DLD1 (cell line): Measurements from ENCODE around the gene SFI1.
"Not testable (repeated sequence)": the region's sequence is repeated elsewhere in the genome, so short reads cannot be mapped to it uniquely, and the experiment has no call there.

Experiments used
- in situ Hi-C: cut with HindIII; loops from 2 replicates; pipeline ENCODE4 v1.10.0; 2017; ENCODE audit warnings: low sequenced_read_pairs

Gene SFI1

DNA sequence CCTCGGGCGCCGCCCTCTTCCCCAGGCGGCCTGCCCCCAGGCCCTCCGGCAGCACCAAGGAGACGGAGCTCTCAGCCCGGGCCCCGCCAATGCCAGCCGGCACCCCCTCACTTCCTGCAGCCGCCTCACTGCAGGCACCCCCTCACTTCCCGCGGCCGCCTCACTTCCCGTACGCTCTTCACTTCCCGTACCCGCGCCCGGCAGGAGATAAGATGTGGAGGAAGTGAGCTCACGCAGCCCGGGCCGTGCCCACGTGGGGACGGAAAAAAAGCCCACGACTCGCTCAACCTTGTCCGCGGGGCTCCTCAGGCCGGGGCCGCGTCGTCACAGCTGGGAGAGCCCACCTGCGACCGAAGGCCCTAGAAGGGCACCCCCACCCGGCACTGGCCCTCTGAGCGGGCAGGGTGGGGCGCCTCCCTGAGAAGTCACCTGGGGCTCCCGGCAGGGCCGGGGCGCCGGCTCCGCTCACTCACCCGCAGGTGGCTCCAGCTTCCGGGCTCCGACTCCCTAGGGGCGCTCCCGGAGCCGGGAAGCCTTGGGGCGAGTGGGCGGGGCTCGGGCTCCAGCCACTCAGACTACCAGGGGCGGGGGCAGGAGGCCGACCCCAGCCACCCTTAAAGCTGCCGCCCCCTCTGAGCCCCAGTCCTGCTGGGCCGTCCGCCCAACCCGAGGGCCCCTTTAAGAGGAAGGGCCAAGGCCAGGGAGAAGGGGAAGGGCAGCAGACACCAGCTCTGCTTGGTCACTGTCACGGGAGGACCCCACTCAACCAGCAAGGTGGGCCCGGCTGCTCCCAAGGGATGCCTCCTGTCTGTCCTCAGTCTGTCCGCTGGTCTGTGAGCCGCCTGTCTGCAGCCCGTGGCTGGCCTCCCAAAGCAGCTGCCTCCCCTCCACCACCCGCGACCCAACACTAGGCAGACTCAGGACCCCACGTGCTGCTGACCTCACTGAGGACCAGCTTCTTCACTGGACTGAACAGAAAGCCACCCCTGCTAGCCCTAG lies 134.3 kb downstream of the SFI1 start:
- in situ Hi-C loops = no loop called here

DNA sequence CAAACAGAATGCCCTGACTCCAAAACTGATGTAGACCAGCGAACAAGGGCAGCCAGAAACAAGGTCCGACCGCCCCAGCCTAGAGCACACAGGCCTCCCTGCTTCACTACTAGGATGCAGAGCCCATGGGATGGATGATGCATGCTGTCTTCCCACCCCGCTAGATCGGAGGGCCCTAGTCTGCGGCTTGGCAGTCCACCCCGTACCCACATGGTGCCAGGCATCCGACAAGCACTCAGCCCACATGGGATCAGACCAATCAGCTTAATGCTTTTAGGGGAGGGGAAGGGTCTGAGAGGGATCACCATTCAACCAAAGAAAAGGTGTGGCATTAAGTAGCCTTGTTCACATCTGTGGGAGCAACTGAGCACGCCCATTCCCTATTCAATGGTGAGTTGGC lies 135.1 kb downstream of the SFI1 start:
- in situ Hi-C loops = no loop called here

DNA sequence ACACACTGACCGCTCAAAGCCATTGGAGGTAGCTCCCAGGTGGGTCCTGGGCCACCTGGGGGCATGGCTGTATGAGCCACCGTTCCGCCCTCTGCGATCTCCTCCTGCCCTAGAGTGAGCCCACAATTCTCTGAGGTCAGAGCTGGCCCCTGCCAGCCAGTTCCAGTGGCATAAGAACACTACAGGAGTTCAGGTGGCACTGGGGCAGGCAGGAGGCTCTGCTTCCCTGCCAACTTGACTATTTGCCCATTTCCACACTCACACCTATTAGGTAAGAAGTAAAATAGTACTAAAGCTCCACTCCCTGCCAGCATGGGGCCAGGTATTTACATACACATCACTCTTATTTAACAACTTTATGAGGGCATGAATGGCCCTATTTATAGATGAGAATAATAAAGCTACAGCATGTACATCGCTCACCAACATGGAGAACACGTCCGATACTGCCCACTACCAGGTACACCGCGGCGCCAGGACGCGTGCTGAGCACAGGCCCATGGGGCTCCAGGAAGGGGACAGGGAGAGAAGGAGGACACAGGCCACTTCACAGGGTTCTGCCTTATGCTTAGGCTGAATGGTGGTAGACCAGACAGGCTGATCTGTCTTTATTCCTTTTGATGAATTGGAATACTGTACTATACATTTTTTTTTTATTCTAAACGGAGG lies 139.4 kb downstream of the SFI1 start:
- in situ Hi-C loops = no loop called here

DNA sequence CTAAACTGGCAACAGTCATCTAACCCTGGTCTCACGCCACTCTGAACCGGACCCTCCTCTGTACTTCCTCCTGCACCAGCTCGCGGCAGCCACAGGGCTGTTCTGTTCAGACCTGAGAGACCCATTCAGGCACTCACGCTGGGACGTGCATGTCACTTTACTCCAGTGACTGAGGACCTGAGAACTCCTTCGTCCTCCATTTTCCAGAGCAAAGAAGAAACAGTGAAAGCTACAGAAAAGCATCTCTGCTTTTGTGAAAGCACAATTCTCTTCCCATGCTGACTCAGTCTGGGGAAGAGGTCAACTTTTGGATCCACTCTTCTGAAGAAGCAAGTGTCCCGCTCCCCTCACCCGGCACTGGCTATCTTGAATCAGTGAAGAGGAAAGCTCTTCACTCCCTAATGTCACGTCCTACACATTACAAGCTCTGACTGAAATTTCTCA lies 141.1 kb downstream of the SFI1 start:
- in situ Hi-C loops = no loop called here

DNA sequence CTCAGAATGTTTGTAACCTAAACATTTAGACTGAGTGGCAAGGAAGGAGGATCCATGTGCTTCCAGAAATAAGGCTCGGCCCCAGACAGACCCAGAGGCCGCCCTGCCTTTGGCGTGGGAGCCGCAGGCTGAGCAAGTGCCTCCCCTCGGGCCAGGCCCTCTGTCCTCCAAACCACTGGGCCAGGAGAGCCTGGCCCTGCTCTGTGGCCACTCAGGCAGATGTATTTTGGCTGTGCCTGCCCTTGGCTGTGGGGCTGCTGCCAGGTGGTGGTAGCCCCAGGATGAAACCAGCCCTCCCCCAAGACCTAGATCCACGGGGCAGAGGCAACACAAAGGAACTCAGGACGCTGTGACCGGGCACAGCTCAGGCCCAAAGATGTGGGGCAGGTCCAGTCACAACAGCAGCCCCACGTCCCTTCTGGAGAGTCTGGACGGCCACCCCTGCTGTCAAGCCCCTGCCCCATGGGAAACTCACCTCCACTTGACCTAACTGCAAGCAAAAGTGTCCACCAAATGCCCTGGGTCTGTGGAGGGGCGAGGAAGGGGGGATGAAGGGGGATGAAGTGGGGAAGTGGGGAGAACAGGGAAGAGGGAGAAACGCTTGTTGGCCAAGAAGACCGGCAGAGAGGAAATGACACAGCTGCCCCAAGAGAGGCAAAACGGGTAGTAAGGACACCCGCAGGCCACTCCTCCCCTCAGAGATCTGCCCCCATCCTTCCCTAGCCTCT lies 141.7 kb downstream of the SFI1 start:
- in situ Hi-C loops = no loop called here

DNA sequence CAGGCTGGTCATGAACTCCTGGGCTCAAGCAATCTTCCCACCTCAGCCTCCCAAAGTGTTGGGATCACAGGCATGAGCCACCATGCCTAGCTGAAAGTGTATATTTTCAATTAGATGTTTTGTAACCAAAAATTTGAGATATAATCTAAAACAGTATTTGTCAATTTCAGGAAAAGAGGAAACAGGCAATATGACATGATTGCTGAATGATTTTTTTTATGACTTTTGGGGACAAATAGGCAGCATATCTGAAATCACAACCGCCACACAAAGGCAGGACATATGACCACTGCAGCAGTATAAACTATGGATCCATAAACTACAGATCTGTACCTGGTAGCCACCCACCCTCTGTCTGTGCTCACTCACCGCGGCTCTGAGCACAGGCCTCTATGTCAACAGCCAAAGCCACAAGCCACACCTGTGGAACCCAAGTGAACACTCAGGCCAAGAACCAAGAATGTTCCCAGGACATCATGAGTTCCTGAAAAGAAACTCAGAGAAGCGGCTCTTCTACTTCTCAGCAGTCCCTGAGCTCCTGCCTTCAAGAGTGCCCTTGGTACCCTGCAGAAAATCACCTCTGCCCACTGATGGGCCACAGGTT lies 143.2 kb downstream of the SFI1 start:
- in situ Hi-C loops = no loop called here

DNA sequence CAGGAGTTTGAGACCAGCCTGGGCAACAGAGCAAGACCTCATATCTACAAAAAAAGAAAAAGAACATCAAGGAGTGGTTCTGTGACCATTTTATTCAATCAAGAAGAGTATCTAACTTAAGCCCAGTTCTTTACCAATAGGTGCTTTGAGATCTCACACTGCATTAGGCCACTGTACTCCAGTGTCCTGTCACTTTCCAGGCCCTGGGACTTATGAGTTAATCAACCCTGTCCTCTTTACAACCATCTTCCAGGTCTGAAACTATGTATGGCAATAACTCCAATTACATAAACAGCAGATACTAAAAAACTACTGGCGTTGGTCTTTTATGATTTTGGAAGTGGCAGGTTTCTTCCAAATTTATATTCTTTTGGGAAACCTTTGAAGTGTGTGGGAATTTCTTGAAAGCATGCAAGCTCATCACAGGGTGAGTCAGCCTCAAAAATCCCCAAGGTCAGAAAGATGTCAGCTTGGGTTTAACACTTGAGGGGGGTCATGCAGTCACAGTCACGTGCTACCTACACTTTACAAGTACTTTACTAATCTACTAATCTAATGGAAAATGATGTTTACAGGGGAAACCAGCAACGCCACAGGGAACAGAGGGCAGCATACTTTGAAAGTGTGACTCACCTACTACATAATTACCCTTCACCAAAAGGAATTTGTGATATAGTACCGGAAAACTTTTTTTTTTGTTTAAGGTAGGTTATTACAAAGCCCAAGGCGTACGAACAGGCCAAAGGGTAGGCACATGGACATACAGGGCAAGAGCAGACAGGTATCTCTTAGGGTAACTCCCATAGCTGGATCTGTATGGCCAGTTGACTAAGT lies 150.1 kb downstream of the SFI1 start:
- in situ Hi-C loops = no loop called here

DNA sequence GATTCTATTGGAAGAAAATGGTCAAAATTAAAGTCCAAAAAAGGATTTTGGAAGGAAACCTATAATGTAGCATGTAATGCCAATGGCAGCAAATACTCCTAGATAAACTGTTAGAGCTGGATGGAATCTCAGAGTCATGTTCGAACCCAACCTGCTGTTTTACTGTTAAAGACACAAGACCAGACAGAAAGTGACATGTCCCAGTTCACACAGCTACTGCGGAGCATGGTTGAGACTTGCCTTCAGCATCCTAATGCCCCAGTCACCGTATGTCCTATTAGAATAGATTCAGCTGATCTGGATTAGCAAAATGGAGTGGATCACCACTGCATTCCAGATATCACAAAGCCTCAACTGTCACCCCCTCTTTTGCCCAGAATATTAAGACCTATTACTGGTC lies 150.7 kb downstream of the SFI1 start:
- in situ Hi-C loops = no loop called here

DNA sequence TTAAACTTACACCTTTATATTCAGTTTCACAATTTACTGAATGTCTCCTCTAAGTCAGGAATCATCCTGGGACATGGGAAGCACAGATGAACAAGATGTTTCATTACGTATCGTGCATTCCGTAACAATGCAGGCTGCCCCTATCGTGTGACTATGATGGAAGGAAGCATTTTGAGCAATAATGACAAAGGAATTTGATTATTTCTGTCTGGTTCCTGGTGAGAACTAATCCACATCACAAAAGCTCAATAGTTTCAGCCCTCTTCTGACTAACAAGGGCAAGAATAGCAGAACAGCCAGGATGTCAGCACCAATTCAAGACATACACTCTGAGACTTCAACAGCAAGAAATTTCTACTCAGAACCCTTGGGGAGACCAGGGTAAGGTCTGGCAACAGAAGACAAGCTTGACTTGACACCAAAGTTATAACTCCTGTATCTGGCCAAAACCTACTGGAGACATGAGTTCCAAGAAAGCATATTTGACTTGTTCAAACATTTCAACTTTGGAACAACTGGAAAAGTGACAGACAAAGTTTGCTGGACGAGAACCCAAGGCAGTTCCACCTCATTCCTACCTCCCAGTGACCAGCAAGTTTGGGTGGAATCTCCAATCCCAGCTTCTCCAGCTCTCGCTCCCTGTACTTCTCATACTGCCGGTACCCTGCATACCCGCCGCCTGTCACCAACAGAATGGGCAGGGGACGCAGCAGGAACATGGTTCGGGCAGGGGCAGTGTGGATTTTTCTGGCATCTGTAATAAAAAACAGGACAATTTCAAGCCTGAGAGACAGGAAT lies 151.4 kb downstream of the SFI1 start:
- in situ Hi-C loops = no loop called here

DNA sequence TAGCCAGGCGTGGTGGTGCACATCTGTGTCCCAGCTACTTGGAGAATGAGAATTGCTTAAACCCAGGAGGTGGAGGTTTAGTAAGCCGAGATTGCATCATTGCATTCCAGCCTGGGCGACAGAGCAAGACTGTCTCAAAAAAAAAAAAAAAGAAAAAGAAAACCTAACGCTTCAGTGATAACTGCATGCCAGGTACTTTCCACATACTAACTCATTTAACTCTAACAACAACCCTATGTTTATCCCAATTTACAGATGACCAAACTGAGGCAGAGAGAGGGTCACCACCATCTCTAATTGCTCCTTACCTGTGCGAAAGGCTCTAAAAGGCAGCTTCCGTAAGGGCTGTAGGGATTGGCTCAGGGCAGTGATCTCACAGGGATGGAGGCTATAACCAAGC lies 154.1 kb downstream of the SFI1 start:
- in situ Hi-C loops = no loop called here

DNA sequence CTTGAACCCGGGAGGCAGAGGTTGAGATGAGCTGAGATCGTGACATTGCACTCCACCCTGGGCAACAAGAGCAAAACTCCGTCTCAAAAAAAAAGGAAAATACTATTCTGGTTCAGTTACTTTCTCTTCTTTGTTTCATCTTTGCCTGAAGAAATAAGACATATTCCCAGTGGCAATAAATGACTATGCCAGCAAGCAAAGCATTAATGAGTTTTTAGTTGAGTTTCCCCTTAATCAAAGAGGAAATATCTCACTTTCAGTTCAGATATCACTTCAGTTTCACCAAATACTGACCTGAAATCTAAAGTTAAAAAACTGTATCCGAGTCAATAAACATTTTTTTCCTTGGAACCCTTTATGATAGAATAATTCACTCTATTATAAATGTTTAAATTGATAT lies 155.3 kb downstream of the SFI1 start:
- in situ Hi-C loops = no loop called here

DNA sequence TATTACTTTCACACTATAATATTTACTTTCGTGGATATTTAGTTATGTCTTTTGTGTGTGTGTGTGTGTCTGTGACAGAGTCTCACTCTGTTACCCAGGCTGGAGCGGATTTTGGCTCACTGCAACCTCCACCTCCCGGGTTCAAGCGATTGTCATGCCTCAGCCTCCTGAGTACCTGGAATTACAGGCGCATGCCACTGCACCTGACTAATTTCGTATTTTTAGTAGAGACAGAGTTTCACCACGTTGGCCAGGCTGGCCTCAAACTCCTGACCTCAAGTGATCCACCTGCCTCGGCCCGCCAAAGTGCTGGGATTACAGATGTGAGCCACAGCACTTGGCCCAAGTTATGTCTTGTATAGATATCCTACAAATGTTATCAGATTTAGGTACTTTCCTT lies 155.8 kb downstream of the SFI1 start:
- in situ Hi-C loops = no loop called here

DNA sequence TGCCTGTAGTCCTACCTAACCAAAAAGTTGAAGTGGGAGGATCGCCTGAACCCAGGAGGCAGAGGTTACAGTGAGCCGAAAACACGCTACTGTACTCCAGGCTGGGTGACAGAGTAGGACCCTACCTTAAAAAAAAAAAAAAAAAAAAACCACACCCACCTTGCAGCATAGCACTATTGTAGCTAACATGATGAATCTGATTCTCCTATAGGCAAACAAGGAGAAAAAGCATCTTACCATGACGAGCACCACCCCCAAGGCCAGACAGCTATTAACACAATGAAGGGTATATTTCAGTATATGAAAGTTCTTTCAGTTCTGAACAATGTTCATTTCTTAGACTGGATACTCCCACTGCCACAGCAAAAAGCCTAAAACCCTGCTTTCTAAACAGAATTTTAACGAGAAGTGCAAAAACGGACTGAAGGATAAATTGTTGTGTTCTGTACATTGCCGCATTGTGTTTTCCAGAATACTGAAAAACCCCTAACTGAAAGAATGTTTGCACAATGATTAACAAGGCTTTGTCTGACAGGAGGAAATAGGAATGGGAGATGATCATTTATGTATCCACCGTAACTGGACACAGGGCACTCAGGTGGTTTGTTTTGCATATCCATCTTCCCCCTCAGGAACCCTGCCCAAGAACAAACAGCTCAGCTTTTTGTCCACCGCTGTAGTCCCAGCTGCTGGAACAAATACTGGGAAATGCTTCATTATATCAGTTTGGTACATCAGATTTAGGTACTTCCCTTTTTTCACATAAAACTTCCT lies 156.8 kb downstream of the SFI1 start:
- in situ Hi-C loops = no loop called here

DNA sequence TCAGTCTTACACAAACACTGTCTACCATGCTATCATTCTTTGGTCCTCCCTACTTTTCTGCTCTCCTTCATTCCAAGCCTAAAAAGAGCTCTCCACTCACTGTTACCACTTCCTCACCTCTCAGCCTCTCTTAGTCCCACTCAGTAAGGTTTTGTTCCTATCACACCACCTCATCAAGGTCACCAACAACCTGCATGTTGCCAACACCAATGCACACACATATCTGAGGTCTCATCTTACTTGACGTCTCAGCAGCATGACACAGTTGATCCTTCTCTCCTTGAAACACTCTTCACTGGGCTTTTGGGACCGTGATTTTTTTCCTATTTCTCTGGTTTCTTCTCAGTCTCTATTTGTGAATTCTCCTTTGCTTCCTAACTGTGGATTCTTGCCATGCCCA lies 157.6 kb downstream of the SFI1 start:
- in situ Hi-C loops = no loop called here

DNA sequence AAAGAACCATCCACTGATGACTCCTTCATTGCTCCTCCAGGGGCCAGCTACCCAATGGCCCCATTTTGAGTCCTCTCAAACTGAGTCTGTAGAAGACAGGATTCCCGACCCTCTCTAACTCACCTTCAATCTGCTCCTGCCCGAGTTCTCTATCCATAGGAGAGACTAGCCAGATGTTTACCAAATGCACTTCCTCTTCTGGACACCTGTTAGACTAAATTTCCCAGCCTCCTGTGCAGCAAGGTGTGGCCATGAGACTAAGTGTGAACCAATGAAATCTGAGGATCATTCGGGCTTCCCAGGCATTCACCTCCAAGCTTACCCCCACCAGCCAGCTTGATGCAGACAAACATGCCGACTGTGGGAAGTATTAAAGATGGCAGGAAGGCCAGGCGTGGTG lies 158.1 kb downstream of the SFI1 start:
- in situ Hi-C loops = no loop called here

DNA sequence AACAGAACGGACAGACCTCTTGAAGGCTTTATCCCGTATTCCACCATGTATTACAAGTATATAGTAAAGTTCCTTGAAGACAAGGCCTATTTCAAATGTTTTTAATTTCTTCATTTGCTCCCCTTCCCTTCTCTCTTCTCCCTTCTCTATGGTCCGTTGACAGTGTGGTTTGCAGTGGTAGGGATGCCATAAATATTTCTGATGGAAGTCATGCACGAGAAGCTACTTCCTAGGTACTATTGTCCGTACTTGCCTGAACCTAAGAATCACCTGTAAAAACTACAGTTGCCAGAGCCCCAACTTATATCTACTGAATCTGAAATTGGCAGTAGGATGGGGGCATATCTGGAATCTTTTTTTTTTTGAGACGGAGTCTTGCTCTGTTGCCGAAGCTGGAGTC lies 162.9 kb downstream of the SFI1 start:
- in situ Hi-C loops = no loop called here

DNA sequence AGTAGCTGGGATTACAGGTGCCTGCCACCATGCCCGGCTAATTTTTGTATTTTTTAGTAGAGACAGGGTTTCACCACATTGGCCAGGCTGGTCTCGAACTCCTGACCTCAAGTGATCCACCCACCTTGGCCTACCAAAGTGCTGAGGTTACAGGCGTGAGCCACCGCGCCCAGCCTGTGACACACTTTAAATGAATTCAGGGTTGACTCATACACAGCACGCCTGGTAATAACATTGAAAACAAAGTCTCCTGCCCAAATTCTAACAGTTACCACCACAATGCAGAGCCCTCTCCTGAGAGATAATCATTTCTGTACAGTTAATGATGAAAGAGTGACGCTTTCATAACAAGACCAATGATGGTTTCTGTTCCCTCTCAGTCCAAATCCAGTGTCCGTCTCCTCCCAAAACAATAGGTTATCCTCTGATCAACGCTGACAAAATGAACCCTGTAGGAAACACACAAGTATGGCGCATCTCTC lies 164.6 kb downstream of the SFI1 start:
- in situ Hi-C loops = not testable (repeated sequence)

DNA sequence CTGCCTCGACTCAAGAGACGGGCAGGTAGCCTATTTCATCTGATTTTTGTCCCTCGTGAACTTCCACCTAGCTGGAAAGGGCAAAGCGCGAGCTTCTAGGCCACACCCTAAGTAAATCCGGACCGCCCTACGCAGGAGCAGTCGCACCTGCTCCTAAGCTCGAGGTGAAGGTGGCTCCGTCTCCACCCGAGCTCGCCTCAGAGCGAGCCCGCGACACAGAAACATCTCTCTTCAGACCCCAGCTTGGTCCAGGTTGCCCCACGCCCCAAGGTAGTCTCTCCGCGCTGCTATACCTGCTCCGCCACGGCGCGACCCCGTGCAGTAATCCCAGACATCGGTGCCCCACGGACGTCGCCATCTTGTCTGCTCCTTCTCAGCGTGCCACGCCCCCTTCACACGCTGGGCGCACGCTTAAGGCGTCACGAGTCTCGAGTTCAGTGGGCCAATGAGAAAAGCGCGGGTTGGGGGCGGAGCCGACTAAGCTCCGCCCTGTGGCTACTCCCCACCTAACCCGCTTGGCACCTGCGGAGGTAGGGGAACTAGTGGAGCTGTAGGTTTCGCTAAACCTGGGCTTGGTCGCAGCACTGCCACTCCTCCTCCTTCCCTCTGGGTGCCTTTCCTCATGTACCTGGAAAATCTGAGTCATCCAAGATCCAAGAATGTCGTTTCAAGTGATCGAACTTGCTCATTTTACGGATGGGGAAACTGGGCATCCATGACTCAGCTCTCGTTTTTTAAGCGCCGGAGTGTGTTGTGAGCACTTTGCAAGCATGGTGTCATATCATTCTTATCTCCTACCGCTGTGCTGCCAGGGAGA lies 165.7 kb downstream of the SFI1 start, which contains the start of gene PISD:
Gene PISD, minus strand, starts transcription at position 365 of the 817 bp plus-strand sequence. Its CDS starts 7 bp downstream, at position 358.
- in situ Hi-C loops = no loop called here
